H9 (cell line): ENCODE results near the gene ADGRB3. TPM values are rescaled to one million over a fixed set of nuclear protein-coding genes. Genes with fewer than 3 reads are reported as not detected.

Source experiments
- DNase-seq: peaks from one replicate; pipeline ENCODE4 v3.0.0-alpha.2; 2017
- H2AFZ ChIP-seq: one replicate; pipeline ENCODE4 v1.6.1; 2013; ENCODE audit warnings: mild to moderate bottlenecking, low read length, control low read depth, moderate library complexity
- H2AK5ac ChIP-seq: 2 replicates; pipeline ENCODE4 v1.6.1; 2013; ENCODE audit warnings: low read length, control low read depth, mixed read lengths; ENCODE audit not compliant: insufficient read length
- H2BK120ac ChIP-seq: one replicate; pipeline ENCODE4 v1.6.1; 2013; ENCODE audit warnings: low read depth, mild to moderate bottlenecking, low read length, control low read depth, inconsistent platforms; ENCODE audit not compliant: poor library complexity, severe bottlenecking
- H2BK12ac ChIP-seq: 2 replicates; pipeline ENCODE4 v1.6.1; 2013; ENCODE audit warnings: low read length, control low read depth, mixed read lengths, low read depth; ENCODE audit not compliant: insufficient read length
- H2BK15ac ChIP-seq: 2 replicates; pipeline ENCODE4 v1.6.1; 2013; ENCODE audit warnings: low read depth, low read length, control low read depth
- H2BK20ac ChIP-seq: one replicate; pipeline ENCODE4 v1.6.1; 2013; ENCODE audit warnings: low read depth, mild to moderate bottlenecking, low read length, control low read depth, inconsistent platforms; ENCODE audit not compliant: poor library complexity, severe bottlenecking
- H2BK5ac ChIP-seq: 2 replicates; pipeline ENCODE4 v1.6.1; 2013; ENCODE audit warnings: low read length, control low read depth, mixed read lengths; ENCODE audit not compliant: insufficient read length
- H3K14ac ChIP-seq: 2 replicates; pipeline ENCODE4 v1.6.1; 2013; ENCODE audit warnings: low read length, control low read depth; ENCODE audit not compliant: insufficient read depth
- H3K18ac ChIP-seq: 2 replicates; pipeline ENCODE4 v1.6.1; 2013; ENCODE audit warnings: low read depth, mild to moderate bottlenecking, mixed read lengths, low read length, control low read depth; ENCODE audit not compliant: insufficient read length
- H3K23ac ChIP-seq: 2 replicates; pipeline ENCODE4 v1.6.1; 2013; ENCODE audit warnings: low read length, control low read depth, mixed read lengths, low read depth; ENCODE audit not compliant: insufficient read length
- H3K23me2 ChIP-seq: 2 replicates; pipeline ENCODE4 v1.6.1; 2013; ENCODE audit warnings: low read depth, mild to moderate bottlenecking, mixed read lengths, low read length, control low read depth; ENCODE audit not compliant: insufficient read length, poor library complexity, severe bottlenecking
- H3K27ac ChIP-seq: 2 replicates; pipeline ENCODE4 v1.5.1; 2013; ENCODE audit warnings: low read length, control low read depth, mixed read lengths, low read depth; ENCODE audit not compliant: insufficient read length
- H3K27me3 ChIP-seq: 2 replicates; pipeline ENCODE4 v1.6.1; 2013; ENCODE audit warnings: low read length, control low read depth, inconsistent platforms; ENCODE audit not compliant: insufficient read depth
- H3K4ac ChIP-seq: 2 replicates; pipeline ENCODE4 v1.6.1; 2013; ENCODE audit warnings: low read depth, mild to moderate bottlenecking, control low read depth, inconsistent platforms, low read length, moderate library complexity
- H3K4me1 ChIP-seq: 2 replicates; pipeline ENCODE4 v1.6.1; 2013; ENCODE audit warnings: low read length, control low read depth, inconsistent platforms; ENCODE audit not compliant: insufficient read depth
- H3K4me2 ChIP-seq: 2 replicates; pipeline ENCODE4 v1.6.1; 2013; ENCODE audit warnings: low read length, control low read depth, mixed read lengths; ENCODE audit not compliant: insufficient read length, insufficient read depth
- H3K56ac ChIP-seq: 2 replicates; pipeline ENCODE4 v1.6.1; 2013; ENCODE audit warnings: low read depth, mild to moderate bottlenecking, mixed read lengths, low read length, control low read depth; ENCODE audit not compliant: insufficient read length
- H3K79me1 ChIP-seq: 2 replicates; pipeline ENCODE4 v1.6.1; 2013; ENCODE audit warnings: low read depth, mild to moderate bottlenecking, moderate library complexity, low read length, control low read depth, inconsistent platforms; ENCODE audit not compliant: insufficient read depth, poor library complexity, severe bottlenecking
- H3K79me2 ChIP-seq: 2 replicates; pipeline ENCODE4 v1.6.1; 2013; ENCODE audit warnings: low read length, control low read depth, inconsistent platforms; ENCODE audit not compliant: insufficient read depth
- H3K9ac ChIP-seq: 2 replicates; pipeline ENCODE4 v1.6.1; 2013; ENCODE audit warnings: low read length, control low read depth, mixed read lengths; ENCODE audit not compliant: insufficient read length; ENCODE audit errors: extremely low read depth
- H3K9me3 ChIP-seq: one replicate; pipeline ENCODE4 v1.6.1; 2013; ENCODE audit warnings: low read depth, low read length, inconsistent platforms; ENCODE audit not compliant: control insufficient read depth
- H3T11ph ChIP-seq: one replicate; pipeline ENCODE4 v1.6.1; 2013; ENCODE audit warnings: mild to moderate bottlenecking, low read length, control low read depth, inconsistent platforms
- H4K20me1 ChIP-seq: one replicate; pipeline ENCODE4 v1.6.1; 2013; ENCODE audit not compliant: control insufficient read depth, insufficient read length, insufficient read depth
- H4K5ac ChIP-seq: 2 replicates; pipeline ENCODE4 v1.6.1; 2013; ENCODE audit warnings: low read depth, mild to moderate bottlenecking, mixed read lengths, low read length, control low read depth; ENCODE audit not compliant: insufficient read length
- H4K8ac ChIP-seq: replicated peaks from 2 replicates; pipeline ENCODE4 v1.6.1; 2013; ENCODE audit warnings: low read length, control low read depth, mixed read lengths, low read depth; ENCODE audit not compliant: insufficient read length
- H4K91ac ChIP-seq: 2 replicates; pipeline ENCODE4 v1.6.1; 2013; ENCODE audit warnings: low read depth, mild to moderate bottlenecking, moderate library complexity, mixed read lengths, low read length, control low read depth; ENCODE audit not compliant: insufficient read length
- H3K27ac Mint-ChIP-seq, 3 experiments: 2 replicates in 2 of 3; 3 replicates in 1 of 3; pipeline ENCODE4 v1.8.0; 2020 to 2021; ENCODE audit warnings: mixed read lengths in 3 of 3, mild to moderate bottlenecking in 1 of 3, moderate library complexity in 1 of 3
- H3K27me3 Mint-ChIP-seq: 2 replicates; pipeline ENCODE4 v1.8.0; 2021; ENCODE audit warnings: low read depth, mild to moderate bottlenecking, moderate library complexity, mixed read lengths
- H3K36me3 Mint-ChIP-seq, 3 experiments: 2 replicates in 2 of 3; 3 replicates in 1 of 3; pipeline ENCODE4 v1.8.0; 2020 to 2021; ENCODE audit warnings: low read depth in 3 of 3, mixed read lengths in 3 of 3; ENCODE audit not compliant: insufficient read depth in 1 of 3
- H3K4me1 Mint-ChIP-seq, 2 experiments: 2 replicates each; pipeline ENCODE4 v1.8.0; 2020; ENCODE audit warnings: mixed read lengths in 2 of 2
- H3K4me3 Mint-ChIP-seq, 2 experiments: 2 replicates in 1 of 2; 3 replicates in 1 of 2; pipeline ENCODE4 v1.8.0; 2020 to 2021; ENCODE audit warnings: mild to moderate bottlenecking in 2 of 2, mixed read lengths in 2 of 2, moderate library complexity in 1 of 2
- H3K9me3 Mint-ChIP-seq, 2 experiments: 2 replicates in 1 of 2; 3 replicates in 1 of 2; pipeline ENCODE4 v1.8.0; 2020; ENCODE audit warnings: mild to moderate bottlenecking in 2 of 2, mixed read lengths in 2 of 2, moderate library complexity in 1 of 2
- CTCF ChIP-seq: fragments of 200-600 bp; sonication (generic); conservative IDR thresholded peaks from 3 replicates; pipeline ENCODE4 v1.8.0; 2021; ENCODE audit warnings: antibody characterized with exemption, mild to moderate bottlenecking
- WGBS: extraction: QIAGEN DNeasy Blood & Tissue Kit; methylation state at CpG from one replicate; pipeline ENCODE4 v1.1.7; 2013; ENCODE audit warnings: missing lambda C conversion rate, low lambda C conversion rate, mixed read lengths; ENCODE audit not compliant: insufficient read length; ENCODE audit errors: extremely low coverage; 5-methylcytosine and 5-hydroxymethylcytosine counted together
- total RNA-seq: library from RNA; stranded (reverse); gene quantifications from 2 replicates; pipeline ENCODE4 v1.2.1, GENCODE V29; 2021

The ADGRB3 gene
- total RNA-seq, 1 experiment from 2014 or later: 0.37 TPM

GRCh38 chr6:69383627-69384026 is 748.5 kb downstream of the ADGRB3 start:
- Histone ChIP-seq H3K23ac (no peak overlapping the region), H3K4me2 (no peak overlapping the region), H4K8ac (no peak overlapping the region), H3K14ac (no peak overlapping the region), H3K79me2 (no peaks in the 10 kb centered on the region), H2BK20ac (no peak overlapping the region), H2BK12ac (no peak overlapping the region), H3T11ph (no peak overlapping the region), H3K4me1 (peaks cover 2% of the 10 kb centered on the region; the same call in 1 of the 2 replicates), H4K5ac (no peak overlapping the region), H4K91ac (no peak overlapping the region), H3K4ac (no peak overlapping the region), H2BK15ac (no peak overlapping the region), H2AK5ac (no peak overlapping the region), H3K9me3 (no peaks in the 10 kb centered on the region), H3K79me1 (no peaks in the 10 kb centered on the region), H2BK5ac (no peak overlapping the region), H3K27me3 (no peaks in the 10 kb centered on the region), H3K9ac (no peak overlapping the region), H2BK120ac (no peak overlapping the region), H3K18ac (no peak overlapping the region), H3K27ac (no peak overlapping the region), H2AFZ (no peak overlapping the region), H3K56ac (no peak overlapping the region), H3K23me2 (no peaks in the 10 kb centered on the region), H4K20me1 (no peaks in the 10 kb centered on the region)
- TF ChIP-seq CTCF: no peak
- DNase-seq: no peak
- Mint-ChIP-seq H3K27ac (no peak overlapping the region), H3K4me3 (no peak overlapping the region), H3K4me1 (peaks cover 5 to 12% of the 10 kb centered on the region in 2 experiments; a peak in 3 of 4 replicates), H3K27me3 (no peaks in the 10 kb centered on the region), H3K36me3 (no peaks in the 10 kb centered on the region), H3K9me3 (no peaks in the 10 kb centered on the region)
- WGBS: no CpG with 5 or more reads among the region's 3 CpGs
